K562 (cell line): ENCODE measurements around the gene KCNC3. TPM values are rescaled to one million over a fixed set of nuclear protein-coding genes. Genes with fewer than 3 reads are reported as not detected.

Experiments
- BRD9 ChIP-seq: fragments of 450-650 bp; IDR thresholded peaks from 2 replicates; pipeline ENCODE4 v1.6.1; 2018; ENCODE audit warnings: low read depth; ENCODE audit not compliant: partially characterized antibody
- HOMEZ ChIP-seq: fragments of 250-450 bp; sonication (Bioruptor Pico); IDR thresholded peaks from 2 replicates; pipeline ENCODE4 v1.4.0; 2020; ENCODE audit warnings: mild to moderate bottlenecking, moderate library complexity
- TAL1 ChIP-seq: fragments of 450-650 bp; IDR thresholded peaks from 2 replicates; pipeline ENCODE4 v1.6.1; 2016; ENCODE audit warnings: mild to moderate bottlenecking
- ZNF696 ChIP-seq: fragments of 250-450 bp; sonication (Bioruptor Pico); conservative IDR thresholded peaks from 2 replicates; pipeline ENCODE4 v1.4.0; 2020; ENCODE audit warnings: mild to moderate bottlenecking, moderate library complexity
- ZNF79 ChIP-seq: fragments of 250-450 bp; sonication (Bioruptor Pico); IDR thresholded peaks from 2 replicates; pipeline ENCODE4 v1.4.0; 2020; ENCODE audit warnings: low read depth, mild to moderate bottlenecking, moderate library complexity
- polyA plus RNA-seq, 8 experiments: library from polyadenylated mRNA; depleted of rRNA in 4 of 8; stranded (reverse) in 5 of 8; unstranded in 3 of 8; fragments of >200 nt; fragmentation: Nextera tagmentation in 2 of 8; fragmentation: Illumina TruSeq in 1 of 8; extraction: Ambion mirVana in 2 of 8; extraction: Trizol in 1 of 8; gene quantifications; 2 replicates each; pipeline versions ENCODE4 v1.2.1 to v1.2.3, GENCODE V29; 2011 to 2014; ENCODE audit warnings: inconsistent platforms in 1 of 8, missing spikeins in 1 of 8
- total RNA-seq, 7 experiments: library from RNA; depleted of rRNA in 6 of 7; stranded (reverse); fragments of >200 nt in 6 of 7; fragmentation: Illumina TruSeq in 2 of 7; extraction: Trizol in 2 of 7; gene quantifications; 2 replicates each; pipeline versions ENCODE4 v1.2.1 to v1.2.3, GENCODE V29; 2011 to 2021; ENCODE audit warnings: low replicate concordance in 1 of 7
- TF ChIP-seq, protein P1 (sequence below): fragments of 450-650 bp; IDR thresholded peaks from 2 replicates; pipeline ENCODE4 v1.6.1; 2016; ENCODE audit warnings: mild to moderate bottlenecking, moderate library complexity
- TF ChIP-seq, protein P2 (sequence below), 3 experiments: fragments of 200-800 bp in 1 of 3; fragments of 250-450 bp in 1 of 3; fragments of 450-650 bp in 1 of 3; sonication (Bioruptor Pico) in 1 of 3; sonication (Bioruptor generic) in 1 of 3; formaldehyde crosslinking in 1 of 3; IDR thresholded peaks; 2 replicates each; pipeline versions ENCODE4 v1.6.1 to v1.8.0; 2016 to 2022; ENCODE audit warnings: mild to moderate bottlenecking in 2 of 3, missing genetic modification characterization in 2 of 3, missing compliant biosample characterization in 1 of 3, moderate library complexity in 1 of 3
- TF ChIP-seq, protein P3 (sequence below): fragments of 250-450 bp; sonication (Bioruptor Pico); IDR thresholded peaks from 2 replicates; pipeline ENCODE4 v1.5.0; 2021

Gene KCNC3
- total and polyA plus RNA-seq, 9 of the 15 experiments (the other 6 are each of a cell fraction or from before 2014, with no cell fraction given): 0.03 to 26.2 (median 2.0) TPM

- TF ChIP-seq, protein P1, sequence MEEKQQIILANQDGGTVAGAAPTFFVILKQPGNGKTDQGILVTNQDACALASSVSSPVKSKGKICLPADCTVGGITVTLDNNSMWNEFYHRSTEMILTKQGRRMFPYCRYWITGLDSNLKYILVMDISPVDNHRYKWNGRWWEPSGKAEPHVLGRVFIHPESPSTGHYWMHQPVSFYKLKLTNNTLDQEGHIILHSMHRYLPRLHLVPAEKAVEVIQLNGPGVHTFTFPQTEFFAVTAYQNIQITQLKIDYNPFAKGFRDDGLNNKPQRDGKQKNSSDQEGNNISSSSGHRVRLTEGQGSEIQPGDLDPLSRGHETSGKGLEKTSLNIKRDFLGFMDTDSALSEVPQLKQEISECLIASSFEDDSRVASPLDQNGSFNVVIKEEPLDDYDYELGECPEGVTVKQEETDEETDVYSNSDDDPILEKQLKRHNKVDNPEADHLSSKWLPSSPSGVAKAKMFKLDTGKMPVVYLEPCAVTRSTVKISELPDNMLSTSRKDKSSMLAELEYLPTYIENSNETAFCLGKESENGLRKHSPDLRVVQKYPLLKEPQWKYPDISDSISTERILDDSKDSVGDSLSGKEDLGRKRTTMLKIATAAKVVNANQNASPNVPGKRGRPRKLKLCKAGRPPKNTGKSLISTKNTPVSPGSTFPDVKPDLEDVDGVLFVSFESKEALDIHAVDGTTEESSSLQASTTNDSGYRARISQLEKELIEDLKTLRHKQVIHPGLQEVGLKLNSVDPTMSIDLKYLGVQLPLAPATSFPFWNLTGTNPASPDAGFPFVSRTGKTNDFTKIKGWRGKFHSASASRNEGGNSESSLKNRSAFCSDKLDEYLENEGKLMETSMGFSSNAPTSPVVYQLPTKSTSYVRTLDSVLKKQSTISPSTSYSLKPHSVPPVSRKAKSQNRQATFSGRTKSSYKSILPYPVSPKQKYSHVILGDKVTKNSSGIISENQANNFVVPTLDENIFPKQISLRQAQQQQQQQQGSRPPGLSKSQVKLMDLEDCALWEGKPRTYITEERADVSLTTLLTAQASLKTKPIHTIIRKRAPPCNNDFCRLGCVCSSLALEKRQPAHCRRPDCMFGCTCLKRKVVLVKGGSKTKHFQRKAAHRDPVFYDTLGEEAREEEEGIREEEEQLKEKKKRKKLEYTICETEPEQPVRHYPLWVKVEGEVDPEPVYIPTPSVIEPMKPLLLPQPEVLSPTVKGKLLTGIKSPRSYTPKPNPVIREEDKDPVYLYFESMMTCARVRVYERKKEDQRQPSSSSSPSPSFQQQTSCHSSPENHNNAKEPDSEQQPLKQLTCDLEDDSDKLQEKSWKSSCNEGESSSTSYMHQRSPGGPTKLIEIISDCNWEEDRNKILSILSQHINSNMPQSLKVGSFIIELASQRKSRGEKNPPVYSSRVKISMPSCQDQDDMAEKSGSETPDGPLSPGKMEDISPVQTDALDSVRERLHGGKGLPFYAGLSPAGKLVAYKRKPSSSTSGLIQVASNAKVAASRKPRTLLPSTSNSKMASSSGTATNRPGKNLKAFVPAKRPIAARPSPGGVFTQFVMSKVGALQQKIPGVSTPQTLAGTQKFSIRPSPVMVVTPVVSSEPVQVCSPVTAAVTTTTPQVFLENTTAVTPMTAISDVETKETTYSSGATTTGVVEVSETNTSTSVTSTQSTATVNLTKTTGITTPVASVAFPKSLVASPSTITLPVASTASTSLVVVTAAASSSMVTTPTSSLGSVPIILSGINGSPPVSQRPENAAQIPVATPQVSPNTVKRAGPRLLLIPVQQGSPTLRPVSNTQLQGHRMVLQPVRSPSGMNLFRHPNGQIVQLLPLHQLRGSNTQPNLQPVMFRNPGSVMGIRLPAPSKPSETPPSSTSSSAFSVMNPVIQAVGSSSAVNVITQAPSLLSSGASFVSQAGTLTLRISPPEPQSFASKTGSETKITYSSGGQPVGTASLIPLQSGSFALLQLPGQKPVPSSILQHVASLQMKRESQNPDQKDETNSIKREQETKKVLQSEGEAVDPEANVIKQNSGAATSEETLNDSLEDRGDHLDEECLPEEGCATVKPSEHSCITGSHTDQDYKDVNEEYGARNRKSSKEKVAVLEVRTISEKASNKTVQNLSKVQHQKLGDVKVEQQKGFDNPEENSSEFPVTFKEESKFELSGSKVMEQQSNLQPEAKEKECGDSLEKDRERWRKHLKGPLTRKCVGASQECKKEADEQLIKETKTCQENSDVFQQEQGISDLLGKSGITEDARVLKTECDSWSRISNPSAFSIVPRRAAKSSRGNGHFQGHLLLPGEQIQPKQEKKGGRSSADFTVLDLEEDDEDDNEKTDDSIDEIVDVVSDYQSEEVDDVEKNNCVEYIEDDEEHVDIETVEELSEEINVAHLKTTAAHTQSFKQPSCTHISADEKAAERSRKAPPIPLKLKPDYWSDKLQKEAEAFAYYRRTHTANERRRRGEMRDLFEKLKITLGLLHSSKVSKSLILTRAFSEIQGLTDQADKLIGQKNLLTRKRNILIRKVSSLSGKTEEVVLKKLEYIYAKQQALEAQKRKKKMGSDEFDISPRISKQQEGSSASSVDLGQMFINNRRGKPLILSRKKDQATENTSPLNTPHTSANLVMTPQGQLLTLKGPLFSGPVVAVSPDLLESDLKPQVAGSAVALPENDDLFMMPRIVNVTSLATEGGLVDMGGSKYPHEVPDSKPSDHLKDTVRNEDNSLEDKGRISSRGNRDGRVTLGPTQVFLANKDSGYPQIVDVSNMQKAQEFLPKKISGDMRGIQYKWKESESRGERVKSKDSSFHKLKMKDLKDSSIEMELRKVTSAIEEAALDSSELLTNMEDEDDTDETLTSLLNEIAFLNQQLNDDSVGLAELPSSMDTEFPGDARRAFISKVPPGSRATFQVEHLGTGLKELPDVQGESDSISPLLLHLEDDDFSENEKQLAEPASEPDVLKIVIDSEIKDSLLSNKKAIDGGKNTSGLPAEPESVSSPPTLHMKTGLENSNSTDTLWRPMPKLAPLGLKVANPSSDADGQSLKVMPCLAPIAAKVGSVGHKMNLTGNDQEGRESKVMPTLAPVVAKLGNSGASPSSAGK: peak; percentile 21; the same call in 1 of the 2 replicates
- TF ChIP-seq TAL1: peak; percentile 3; the same call in 1 of the 2 replicates
- no peak for TF ChIP-seq ZNF79 (CRISPR knock-in tag)
- TF ChIP-seq ZNF696: no peak
- TF ChIP-seq HOMEZ: 0 out of 2 replicates have a peak, but pooled peaks have one; percentile 27
- TF ChIP-seq, protein P2, sequence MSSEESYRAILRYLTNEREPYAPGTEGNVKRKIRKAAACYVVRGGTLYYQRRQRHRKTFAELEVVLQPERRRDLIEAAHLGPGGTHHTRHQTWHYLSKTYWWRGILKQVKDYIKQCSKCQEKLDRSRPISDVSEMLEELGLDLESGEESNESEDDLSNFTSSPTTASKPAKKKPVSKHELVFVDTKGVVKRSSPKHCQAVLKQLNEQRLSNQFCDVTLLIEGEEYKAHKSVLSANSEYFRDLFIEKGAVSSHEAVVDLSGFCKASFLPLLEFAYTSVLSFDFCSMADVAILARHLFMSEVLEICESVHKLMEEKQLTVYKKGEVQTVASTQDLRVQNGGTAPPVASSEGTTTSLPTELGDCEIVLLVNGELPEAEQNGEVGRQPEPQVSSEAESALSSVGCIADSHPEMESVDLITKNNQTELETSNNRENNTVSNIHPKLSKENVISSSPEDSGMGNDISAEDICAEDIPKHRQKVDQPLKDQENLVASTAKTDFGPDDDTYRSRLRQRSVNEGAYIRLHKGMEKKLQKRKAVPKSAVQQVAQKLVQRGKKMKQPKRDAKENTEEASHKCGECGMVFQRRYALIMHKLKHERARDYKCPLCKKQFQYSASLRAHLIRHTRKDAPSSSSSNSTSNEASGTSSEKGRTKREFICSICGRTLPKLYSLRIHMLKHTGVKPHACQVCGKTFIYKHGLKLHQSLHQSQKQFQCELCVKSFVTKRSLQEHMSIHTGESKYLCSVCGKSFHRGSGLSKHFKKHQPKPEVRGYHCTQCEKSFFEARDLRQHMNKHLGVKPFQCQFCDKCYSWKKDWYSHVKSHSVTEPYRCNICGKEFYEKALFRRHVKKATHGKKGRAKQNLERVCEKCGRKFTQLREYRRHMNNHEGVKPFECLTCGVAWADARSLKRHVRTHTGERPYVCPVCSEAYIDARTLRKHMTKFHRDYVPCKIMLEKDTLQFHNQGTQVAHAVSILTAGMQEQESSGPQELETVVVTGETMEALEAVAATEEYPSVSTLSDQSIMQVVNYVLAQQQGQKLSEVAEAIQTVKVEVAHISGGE (CRISPR knock-in tag; IDR thresholded peaks at IDR 0.05): peak; percentile 96 to 99 (median 99)
- TF ChIP-seq, protein P3, sequence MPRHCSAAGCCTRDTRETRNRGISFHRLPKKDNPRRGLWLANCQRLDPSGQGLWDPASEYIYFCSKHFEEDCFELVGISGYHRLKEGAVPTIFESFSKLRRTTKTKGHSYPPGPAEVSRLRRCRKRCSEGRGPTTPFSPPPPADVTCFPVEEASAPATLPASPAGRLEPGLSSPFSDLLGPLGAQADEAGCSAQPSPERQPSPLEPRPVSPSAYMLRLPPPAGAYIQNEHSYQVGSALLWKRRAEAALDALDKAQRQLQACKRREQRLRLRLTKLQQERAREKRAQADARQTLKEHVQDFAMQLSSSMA (CRISPR knock-in tag): no peak
- peak; percentile 82 for TF ChIP-seq BRD9
Observed at GRCh38 chr19:50376166-50377050, 47.2 kb upstream of the KCNC3 start, which contains the start of gene NR1H2 (continued).
